HTR-8/SVneo (cell line): ENCODE measurements around the gene GLOD4.
"Not testable (repeated sequence)": the region's sequence is repeated elsewhere in the genome, so short reads cannot be mapped to it uniquely, and the experiment has no call there.

Experiments
- DNase-seq: peaks from one replicate; pipeline ENCODE4 v3.0.0; 2011; ENCODE audit warnings: low spot score, mixed read lengths; ENCODE audit not compliant: insufficient read length
- FAIRE-seq: peaks from 2 replicates; lab custom pipeline; 2011; peaks lifted over from hg19 to GRCh38; lab: Jason Lieb, UNC

GLOD4 gene

GRCh38 chr17:802901-803881, 21.1 kb upstream of the GLOD4 start:
- DNase-seq: no peak
- FAIRE-seq: no peak

GRCh38 chr17:802481-802880, 20.4 kb upstream of the GLOD4 start:
- DNase-seq (no peak), FAIRE-seq (no peak)

- no peak for DNase-seq
- no peak for FAIRE-seq
Measured at GRCh38 chr17:801660-802059, 19.6 kb upstream of the GLOD4 start.

GRCh38 chr17:800446-801242, 18.6 kb upstream of the GLOD4 start:
- DNase-seq (no peak), FAIRE-seq (no peak)

- no peak for FAIRE-seq
- DNase-seq: no peak
Measured at GRCh38 chr17:799261-799660, 17.2 kb upstream of the GLOD4 start.

GRCh38 chr17:798246-798645, 16.2 kb upstream of the GLOD4 start:
- DNase-seq (no peak), FAIRE-seq (no peak)

- no peak for DNase-seq
- no peak for FAIRE-seq
Measured at GRCh38 chr17:797236-797840, 15.3 kb upstream of the GLOD4 start.

GRCh38 chr17:796609-797008, 14.5 kb upstream of the GLOD4 start:
- FAIRE-seq: no peak

GRCh38 chr17:795721-796120, 13.6 kb upstream of the GLOD4 start:
- DNase-seq: no peak
- FAIRE-seq: no peak

More at GRCh38 chr17:796609-797008, 14.5 kb upstream of the GLOD4 start:
- DNase-seq: no peak

GRCh38 chr17:795276-795675, 13.2 kb upstream of the GLOD4 start:
- no peak for FAIRE-seq
- no peak for DNase-seq

- FAIRE-seq (peak; percentile 76), DNase-seq (peak; percentile 77)
Measured at GRCh38 chr17:794876-795275, 12.8 kb upstream of the GLOD4 start.

GRCh38 chr17:792277-792676, 10.2 kb upstream of the GLOD4 start:
- peak; percentile 31 for FAIRE-seq
- no peak for DNase-seq

GRCh38 chr17:791829-792228, 9.7 kb upstream of the GLOD4 start:
- DNase-seq (no peak), FAIRE-seq (no peak)

GRCh38 chr17:790874-791247, 8.8 kb upstream of the GLOD4 start:
- FAIRE-seq: not testable (repeated sequence)

GRCh38 chr17:789931-790873, 8.1 kb upstream of the GLOD4 start:
- FAIRE-seq: peak; percentile 90
- DNase-seq: not testable (repeated sequence)

More at GRCh38 chr17:790874-791247, 8.8 kb upstream of the GLOD4 start:
- not testable (repeated sequence) for DNase-seq

- FAIRE-seq: no peak
Measured at GRCh38 chr17:789160-789840, 7.2 kb upstream of the GLOD4 start.

GRCh38 chr17:788551-788950, 6.5 kb upstream of the GLOD4 start:
- FAIRE-seq (peak; percentile 13), DNase-seq (no peak)

More at GRCh38 chr17:789160-789840, 7.2 kb upstream of the GLOD4 start:
- no peak for DNase-seq

GRCh38 chr17:787641-788221, 5.7 kb upstream of the GLOD4 start:
- no peak for DNase-seq
- FAIRE-seq: no peak
